ENCODE measurements around the gene DDX52.
"Not testable (repeated sequence)": the region's sequence is repeated elsewhere in the genome, so short reads cannot be mapped to it uniquely, and the experiment has no call there.

The DDX52 gene

GRCh38 chr17:37643118-37643766, at the start of gene DDX52:
Gene DDX52, minus strand, starts transcription at chr17:37643446. Its CDS starts 26 bp downstream, at chr17:37643420.
- peak within 1 kb of the TSS; percentile 97 for H3K4me3 ChIP-seq (ENCODE audit: low read depth, low read length)
- DNase-seq (ENCODE audit: low read depth), result peak; percentile 92
- TF ChIP-seq MAX (IDR thresholded peaks at IDR 0.05; ENCODE audit: low read depth, low read length) (peak; percentile 39), POLR2A (IDR thresholded peaks at IDR 0.05; ENCODE audit: extremely low read depth, insufficient read length) (peak; percentile 87), CTCF (IDR thresholded peaks at IDR 0.05; ENCODE audit: low read depth, low read length) (no peak), MYC (IDR thresholded peaks at IDR 0.05; ENCODE audit: low read depth, low read length) (peak; percentile 66; the same call in 1 of the 2 replicates)

GRCh38 chr17:37691807-37692206, 48.6 kb upstream of the DDX52 start:
- no peak for TF ChIP-seq MYC (IDR thresholded peaks at IDR 0.05; ENCODE audit: low read depth, low read length)
- no peak for TF ChIP-seq CTCF (IDR thresholded peaks at IDR 0.05; ENCODE audit: low read depth, low read length)
- TF ChIP-seq POLR2A (IDR thresholded peaks at IDR 0.05; ENCODE audit: extremely low read depth, insufficient read length), result no peak
- no peak for TF ChIP-seq MAX (IDR thresholded peaks at IDR 0.05; ENCODE audit: low read depth, low read length)
- no peak for DNase-seq (ENCODE audit: low read depth)
- no peak overlapping the region for H3K4me3 ChIP-seq (ENCODE audit: low read depth, low read length)

GRCh38 chr17:37689317-37689716, 46.1 kb upstream of the DDX52 start:
- no peak overlapping the region for H3K4me3 ChIP-seq (ENCODE audit: low read depth, low read length)
- no peak for DNase-seq (ENCODE audit: low read depth)
- TF ChIP-seq POLR2A (IDR thresholded peaks at IDR 0.05; ENCODE audit: extremely low read depth, insufficient read length) (no peak), MYC (IDR thresholded peaks at IDR 0.05; ENCODE audit: low read depth, low read length) (no peak), MAX (IDR thresholded peaks at IDR 0.05; ENCODE audit: low read depth, low read length) (no peak), CTCF (IDR thresholded peaks at IDR 0.05; ENCODE audit: low read depth, low read length) (no peak)

- TF ChIP-seq POLR2A (IDR thresholded peaks at IDR 0.05; ENCODE audit: extremely low read depth, insufficient read length) (no peak), CTCF (IDR thresholded peaks at IDR 0.05; ENCODE audit: low read depth, low read length) (no peak), MAX (IDR thresholded peaks at IDR 0.05; ENCODE audit: low read depth, low read length) (no peak), MYC (IDR thresholded peaks at IDR 0.05; ENCODE audit: low read depth, low read length) (no peak)
- no peak overlapping the region for H3K4me3 ChIP-seq (ENCODE audit: low read depth, low read length)
- DNase-seq (ENCODE audit: low read depth), result no peak
These were observed 40.3 kb upstream of the DDX52 start for GRCh38 chr17:37683454-37683984.

GRCh38 chr17:37682007-37682406, 38.8 kb upstream of the DDX52 start:
- TF ChIP-seq POLR2A (IDR thresholded peaks at IDR 0.05; ENCODE audit: extremely low read depth, insufficient read length), result no peak
- TF ChIP-seq MYC (IDR thresholded peaks at IDR 0.05; ENCODE audit: low read depth, low read length), result no peak
- TF ChIP-seq CTCF (IDR thresholded peaks at IDR 0.05; ENCODE audit: low read depth, low read length), result no peak
- TF ChIP-seq MAX (IDR thresholded peaks at IDR 0.05; ENCODE audit: low read depth, low read length), result no peak
- no peak overlapping the region for H3K4me3 ChIP-seq (ENCODE audit: low read depth, low read length)
- DNase-seq (ENCODE audit: low read depth), result no peak

- not testable (repeated sequence) for H3K4me3 ChIP-seq (ENCODE audit: low read depth, low read length); DNase-seq (ENCODE audit: low read depth)
These were observed 36.7 kb upstream of the DDX52 start for GRCh38 chr17:37679995-37680394.
